K562 (cell line): ENCODE results near the gene ZNF792. TPM values are rescaled to one million over a fixed set of nuclear protein-coding genes. Genes with fewer than 3 reads are reported as not detected.

Experiments
- ATF7 ChIP-seq: fragments of 450-650 bp; IDR thresholded peaks from 2 replicates; pipeline ENCODE4 v1.7.1; 2014; ENCODE audit warnings: mild to moderate bottlenecking, moderate library complexity
- BCOR ChIP-seq: fragments of 450-650 bp; IDR thresholded peaks from 2 replicates; pipeline ENCODE4 v1.6.1; 2016
- DIDO1 ChIP-seq: fragments of 450-650 bp; IDR thresholded peaks from 2 replicates; pipeline ENCODE4 v1.6.1; 2016; ENCODE audit warnings: low read depth, missing biosample characterization, missing genetic modification characterization
- GATA2 ChIP-seq: sonication (generic); formaldehyde crosslinking; IDR thresholded peaks from 2 replicates; pipeline ENCODE4 v1.4.0; 2020; ENCODE audit warnings: mild to moderate bottlenecking, missing genetic modification reagents
- HNRNPH1 ChIP-seq: fragments of 200-400 bp; formaldehyde crosslinking; optimal IDR thresholded peaks from 2 replicates; pipeline ENCODE3; 2017; ENCODE audit warnings: low read depth, mild to moderate bottlenecking, low read length, moderate library complexity
- NR4A1 ChIP-seq, 2 experiments: fragments of 250-450 bp in 1 of 2; fragments of 450-650 bp in 1 of 2; sonication (Bioruptor Pico) in 1 of 2; IDR thresholded peaks; 2 replicates each; pipeline versions ENCODE4 v1.4.0 to v1.6.1; 2016 to 2020; ENCODE audit warnings: mild to moderate bottlenecking in 2 of 2, missing compliant biosample characterization in 1 of 2, missing genetic modification characterization in 1 of 2, moderate library complexity in 1 of 2
- POLR2A ChIP-seq: fragments of 450-650 bp; conservative IDR thresholded peaks from 2 replicates; pipeline ENCODE4 v1.6.1; 2016
- SAP30 ChIP-seq: fragments of 200-600 bp; sonication (generic); IDR thresholded peaks from 2 replicates; pipeline ENCODE4 v1.6.1; 2012; ENCODE audit warnings: borderline replicate concordance, low read depth, mild to moderate bottlenecking, moderate library complexity, low read length, control low read depth, inconsistent platforms; ENCODE audit not compliant: insufficient read depth, poor library complexity, severe bottlenecking
- ZNF263 ChIP-seq: sonication (generic); formaldehyde crosslinking; IDR thresholded peaks from 2 replicates; pipeline ENCODE4 v1.8.0; 2022; ENCODE audit warnings: mild to moderate bottlenecking, missing genetic modification reagents, borderline replicate concordance
- ZNF695 ChIP-seq: fragments of 450-650 bp; formaldehyde crosslinking; IDR thresholded peaks from 2 replicates; pipeline ENCODE4 v1.4.0; 2020; ENCODE audit warnings: mild to moderate bottlenecking, moderate library complexity
- polyA plus RNA-seq, 8 experiments: library from polyadenylated mRNA; depleted of rRNA in 4 of 8; stranded (reverse) in 5 of 8; unstranded in 3 of 8; fragments of >200 nt; fragmentation: Nextera tagmentation in 2 of 8; fragmentation: Illumina TruSeq in 1 of 8; extraction: Ambion mirVana in 2 of 8; extraction: Trizol in 1 of 8; gene quantifications; 2 replicates each; pipeline versions ENCODE4 v1.2.1 to v1.2.3, GENCODE V29; 2011 to 2014; ENCODE audit warnings: inconsistent platforms in 1 of 8, missing spikeins in 1 of 8
- total RNA-seq, 7 experiments: library from RNA; depleted of rRNA in 6 of 7; stranded (reverse); fragments of >200 nt in 6 of 7; fragmentation: Illumina TruSeq in 2 of 7; extraction: Trizol in 2 of 7; gene quantifications; 2 replicates each; pipeline versions ENCODE4 v1.2.1 to v1.2.3, GENCODE V29; 2011 to 2021; ENCODE audit warnings: low replicate concordance in 1 of 7
- TF ChIP-seq, protein P1 (sequence below), 2 experiments: fragments of 450-650 bp in 1 of 2; sonication (generic) in 1 of 2; formaldehyde crosslinking in 1 of 2; IDR thresholded peaks; 2 replicates each; pipeline versions ENCODE4 v1.7.1 to v1.9.0; 2016 to 2022; ENCODE audit warnings: inconsistent platforms in 1 of 2, mild to moderate bottlenecking in 1 of 2, missing genetic modification reagents in 1 of 2
- TF ChIP-seq, protein P2 (sequence below): fragments of 250-450 bp; sonication (Bioruptor Pico); IDR thresholded peaks from 2 replicates; pipeline ENCODE4 v1.8.0; 2021; ENCODE audit warnings: moderate library complexity, mild to moderate bottlenecking, inconsistent platforms
- TF ChIP-seq, protein P3 (sequence below), 3 experiments: fragments of 200-800 bp in 1 of 3; fragments of 250-450 bp in 1 of 3; fragments of 450-650 bp in 1 of 3; sonication (Bioruptor Pico) in 1 of 3; sonication (Bioruptor generic) in 1 of 3; formaldehyde crosslinking in 1 of 3; IDR thresholded peaks; 2 replicates each; pipeline versions ENCODE4 v1.6.1 to v1.8.0; 2016 to 2022; ENCODE audit warnings: mild to moderate bottlenecking in 2 of 3, missing genetic modification characterization in 2 of 3, missing compliant biosample characterization in 1 of 3, moderate library complexity in 1 of 3

ZNF792 gene
- total and polyA plus RNA-seq, 9 of the 15 experiments (the other 6 are each of a cell fraction or from before 2014, with no cell fraction given): 3.3 to 16.5 (median 10.4) TPM

DNA sequence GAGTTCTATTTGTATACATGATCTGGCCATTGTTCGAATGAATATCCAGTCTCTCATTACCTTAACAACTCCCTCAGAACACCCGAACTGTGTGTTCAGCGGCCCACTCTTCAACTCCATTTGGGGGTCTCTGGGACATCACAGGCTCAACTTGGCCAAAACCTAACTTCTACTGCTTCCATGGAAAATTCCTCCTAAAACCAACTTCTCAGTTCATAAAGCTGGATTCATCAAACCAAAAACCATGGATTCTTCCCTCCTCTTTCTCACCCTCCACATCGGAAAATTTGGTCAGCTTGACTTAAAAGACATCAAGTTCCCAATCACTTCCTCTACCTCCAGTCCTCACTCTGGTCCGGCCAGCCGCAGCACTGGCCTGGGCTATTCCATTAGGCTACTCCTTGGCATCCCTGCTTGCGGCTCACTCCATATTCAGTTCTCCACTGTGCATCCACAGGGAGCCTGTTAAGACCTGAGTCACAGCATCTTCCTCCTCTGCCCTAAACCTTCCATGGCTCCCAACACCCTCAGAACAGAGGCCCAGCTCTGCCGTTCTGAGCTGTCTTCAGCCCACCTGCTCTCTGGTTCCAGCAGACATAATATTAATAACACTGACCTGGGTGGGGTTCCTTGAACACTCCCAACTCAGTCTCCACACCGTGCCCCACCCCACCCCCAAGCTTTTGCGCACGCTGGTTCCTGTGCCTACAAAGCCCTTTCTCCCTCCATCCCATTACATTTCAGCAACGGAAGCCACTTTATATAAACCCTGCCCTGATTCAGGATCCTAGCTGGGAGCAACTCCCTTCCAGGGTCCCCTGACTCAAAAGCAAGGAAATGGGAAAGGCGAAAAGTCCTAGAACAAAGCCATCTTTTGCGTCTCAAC lies 1.1 kb downstream of the ZNF792 start (continued):
- TF ChIP-seq, protein P1, sequence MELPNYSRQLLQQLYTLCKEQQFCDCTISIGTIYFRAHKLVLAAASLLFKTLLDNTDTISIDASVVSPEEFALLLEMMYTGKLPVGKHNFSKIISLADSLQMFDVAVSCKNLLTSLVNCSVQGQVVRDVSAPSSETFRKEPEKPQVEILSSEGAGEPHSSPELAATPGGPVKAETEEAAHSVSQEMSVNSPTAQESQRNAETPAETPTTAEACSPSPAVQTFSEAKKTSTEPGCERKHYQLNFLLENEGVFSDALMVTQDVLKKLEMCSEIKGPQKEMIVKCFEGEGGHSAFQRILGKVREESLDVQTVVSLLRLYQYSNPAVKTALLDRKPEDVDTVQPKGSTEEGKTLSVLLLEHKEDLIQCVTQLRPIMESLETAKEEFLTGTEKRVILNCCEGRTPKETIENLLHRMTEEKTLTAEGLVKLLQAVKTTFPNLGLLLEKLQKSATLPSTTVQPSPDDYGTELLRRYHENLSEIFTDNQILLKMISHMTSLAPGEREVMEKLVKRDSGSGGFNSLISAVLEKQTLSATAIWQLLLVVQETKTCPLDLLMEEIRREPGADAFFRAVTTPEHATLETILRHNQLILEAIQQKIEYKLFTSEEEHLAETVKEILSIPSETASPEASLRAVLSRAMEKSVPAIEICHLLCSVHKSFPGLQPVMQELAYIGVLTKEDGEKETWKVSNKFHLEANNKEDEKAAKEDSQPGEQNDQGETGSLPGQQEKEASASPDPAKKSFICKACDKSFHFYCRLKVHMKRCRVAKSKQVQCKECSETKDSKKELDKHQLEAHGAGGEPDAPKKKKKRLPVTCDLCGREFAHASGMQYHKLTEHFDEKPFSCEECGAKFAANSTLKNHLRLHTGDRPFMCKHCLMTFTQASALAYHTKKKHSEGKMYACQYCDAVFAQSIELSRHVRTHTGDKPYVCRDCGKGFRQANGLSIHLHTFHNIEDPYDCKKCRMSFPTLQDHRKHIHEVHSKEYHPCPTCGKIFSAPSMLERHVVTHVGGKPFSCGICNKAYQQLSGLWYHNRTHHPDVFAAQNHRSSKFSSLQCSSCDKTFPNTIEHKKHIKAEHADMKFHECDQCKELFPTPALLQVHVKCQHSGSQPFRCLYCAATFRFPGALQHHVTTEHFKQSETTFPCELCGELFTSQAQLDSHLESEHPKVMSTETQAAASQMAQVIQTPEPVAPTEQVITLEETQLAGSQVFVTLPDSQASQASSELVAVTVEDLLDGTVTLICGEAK (IDR thresholded peaks at IDR 0.05): 0 out of 2 replicates have a peak, but pooled peaks have one; percentile 3
- TF ChIP-seq, protein P1 (CRISPR knock-in tag; IDR thresholded peaks at IDR 0.05): no peak
- TF ChIP-seq DIDO1 (tag): no peak
- no peak for TF ChIP-seq ZNF695 (CRISPR knock-in tag)
- TF ChIP-seq GATA2 (CRISPR knock-in tag): no peak
- TF ChIP-seq SAP30: peak; percentile 12
- TF ChIP-seq, protein P2, sequence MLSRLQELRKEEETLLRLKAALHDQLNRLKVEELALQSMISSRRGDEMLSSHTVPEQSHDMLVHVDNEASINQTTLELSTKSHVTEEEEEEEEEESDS (CRISPR knock-in tag): no peak
- TF ChIP-seq, protein P3, sequence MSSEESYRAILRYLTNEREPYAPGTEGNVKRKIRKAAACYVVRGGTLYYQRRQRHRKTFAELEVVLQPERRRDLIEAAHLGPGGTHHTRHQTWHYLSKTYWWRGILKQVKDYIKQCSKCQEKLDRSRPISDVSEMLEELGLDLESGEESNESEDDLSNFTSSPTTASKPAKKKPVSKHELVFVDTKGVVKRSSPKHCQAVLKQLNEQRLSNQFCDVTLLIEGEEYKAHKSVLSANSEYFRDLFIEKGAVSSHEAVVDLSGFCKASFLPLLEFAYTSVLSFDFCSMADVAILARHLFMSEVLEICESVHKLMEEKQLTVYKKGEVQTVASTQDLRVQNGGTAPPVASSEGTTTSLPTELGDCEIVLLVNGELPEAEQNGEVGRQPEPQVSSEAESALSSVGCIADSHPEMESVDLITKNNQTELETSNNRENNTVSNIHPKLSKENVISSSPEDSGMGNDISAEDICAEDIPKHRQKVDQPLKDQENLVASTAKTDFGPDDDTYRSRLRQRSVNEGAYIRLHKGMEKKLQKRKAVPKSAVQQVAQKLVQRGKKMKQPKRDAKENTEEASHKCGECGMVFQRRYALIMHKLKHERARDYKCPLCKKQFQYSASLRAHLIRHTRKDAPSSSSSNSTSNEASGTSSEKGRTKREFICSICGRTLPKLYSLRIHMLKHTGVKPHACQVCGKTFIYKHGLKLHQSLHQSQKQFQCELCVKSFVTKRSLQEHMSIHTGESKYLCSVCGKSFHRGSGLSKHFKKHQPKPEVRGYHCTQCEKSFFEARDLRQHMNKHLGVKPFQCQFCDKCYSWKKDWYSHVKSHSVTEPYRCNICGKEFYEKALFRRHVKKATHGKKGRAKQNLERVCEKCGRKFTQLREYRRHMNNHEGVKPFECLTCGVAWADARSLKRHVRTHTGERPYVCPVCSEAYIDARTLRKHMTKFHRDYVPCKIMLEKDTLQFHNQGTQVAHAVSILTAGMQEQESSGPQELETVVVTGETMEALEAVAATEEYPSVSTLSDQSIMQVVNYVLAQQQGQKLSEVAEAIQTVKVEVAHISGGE (CRISPR knock-in tag; IDR thresholded peaks at IDR 0.05): no peak
- peak; percentile 61; the same call in 1 of the 2 replicates for TF ChIP-seq POLR2A
- 0 out of 2 replicates have a peak, but pooled peaks have one; percentile 22 for TF ChIP-seq ZNF263
- peak; percentile 74 for TF ChIP-seq BCOR
- no peak for TF ChIP-seq HNRNPH1
- no peak for TF ChIP-seq NR4A1 (CRISPR knock-in tag; IDR thresholded peaks at IDR 0.05)
- TF ChIP-seq NR4A1 (tag; IDR thresholded peaks at IDR 0.05): no peak
- 0 out of 2 replicates have a peak, but pooled peaks have one; percentile 0 for TF ChIP-seq ATF7
